Endodermal cell (in vitro differentiated cells): ENCODE data around the gene SYNJ2. TPM values are rescaled to one million over a fixed set of nuclear protein-coding genes. Genes with fewer than 3 reads are reported as not detected.

Source experiments
- DNase-seq: peaks from one replicate; pipeline ENCODE4 v3.0.0-alpha.2; 2017
- H3K27ac ChIP-seq: 2 replicates; pipeline ENCODE4 v1.5.1; 2013; ENCODE audit warnings: mild to moderate bottlenecking, low read depth, low read length, moderate library complexity
- H3K27me3 ChIP-seq: 2 replicates; pipeline ENCODE4 v1.6.1; 2013; ENCODE audit warnings: mild to moderate bottlenecking, low read length, moderate library complexity; ENCODE audit not compliant: insufficient read depth, control insufficient read depth, poor library complexity, severe bottlenecking
- H3K36me3 ChIP-seq: 2 replicates; pipeline ENCODE4 v1.7.0; 2013; ENCODE audit warnings: mild to moderate bottlenecking, low read length, moderate library complexity; ENCODE audit not compliant: control insufficient read depth, insufficient read depth
- H3K4me1 ChIP-seq: one replicate; pipeline ENCODE4 v1.7.0; 2013; ENCODE audit warnings: low read length; ENCODE audit not compliant: control insufficient read depth, insufficient read depth
- H3K4me3 ChIP-seq: 2 replicates; pipeline ENCODE4 v1.5.1; 2013; ENCODE audit warnings: mild to moderate bottlenecking, low read length, moderate library complexity
- H3K9ac ChIP-seq: 2 replicates; pipeline ENCODE4 v1.6.1; 2013; ENCODE audit warnings: mild to moderate bottlenecking, low read length, moderate library complexity; ENCODE audit not compliant: poor library complexity, severe bottlenecking; ENCODE audit errors: extremely low read depth
- H3K9me3 ChIP-seq: 2 replicates; pipeline ENCODE4 v1.6.1; 2013; ENCODE audit warnings: mild to moderate bottlenecking, low read length, moderate library complexity; ENCODE audit not compliant: control insufficient read depth
- H3K27ac Mint-ChIP-seq: 2 replicates; pipeline ENCODE4 v1.8.0; 2020; ENCODE audit warnings: mixed read lengths
- H3K27me3 Mint-ChIP-seq: 2 replicates; pipeline ENCODE4 v1.8.0; 2021; ENCODE audit warnings: mild to moderate bottlenecking, mixed read lengths; ENCODE audit not compliant: insufficient read depth
- H3K36me3 Mint-ChIP-seq: 2 replicates; pipeline ENCODE4 v1.8.0; 2020; ENCODE audit warnings: low read depth, mixed read lengths
- H3K4me1 Mint-ChIP-seq: 2 replicates; pipeline ENCODE4 v1.8.0; 2020; ENCODE audit warnings: mixed read lengths
- H3K4me3 Mint-ChIP-seq: 2 replicates; pipeline ENCODE4 v1.8.0; 2020; ENCODE audit warnings: mild to moderate bottlenecking, moderate library complexity, mixed read lengths
- H3K9me3 Mint-ChIP-seq: 2 replicates; pipeline ENCODE4 v1.8.0; 2020; ENCODE audit warnings: mild to moderate bottlenecking, mixed read lengths
- WGBS, 2 experiments: methylation state at CpG; one replicate each; pipeline versions ENCODE4 v1.1.5 to v1.1.7; 2013; ENCODE audit warnings: missing lambda C conversion rate in 2 of 2, mixed read lengths in 1 of 2; ENCODE audit not compliant: insufficient coverage in 1 of 2, insufficient read length in 1 of 2; 5-methylcytosine and 5-hydroxymethylcytosine counted together
- total RNA-seq, 2 donors: library from RNA; stranded (reverse); fragmentation: NEBNext Ultra II Directional in 1 of 2; extraction: Animal tissue kit (Norgen Biotek cat#: 25700) in 1 of 2; gene quantifications; 2 replicates in 1 of 2; 3 replicates in 1 of 2; pipeline ENCODE4 v1.2.1, GENCODE V29; 2021
- TF ChIP-seq, protein P1 (sequence below): fragments of 200-600 bp; sonication (generic); conservative IDR thresholded peaks from 2 replicates; pipeline ENCODE4 v1.5.0; 2021; ENCODE audit warnings: antibody characterized with exemption, mild to moderate bottlenecking

SYNJ2 gene
- total RNA-seq, 2 donors from 2014 or later = 21.2 to 32.8 TPM

GRCh38 chr6:158085261-158086053 lies 103.8 kb downstream of the SYNJ2 start:
- TF ChIP-seq, protein P1, sequence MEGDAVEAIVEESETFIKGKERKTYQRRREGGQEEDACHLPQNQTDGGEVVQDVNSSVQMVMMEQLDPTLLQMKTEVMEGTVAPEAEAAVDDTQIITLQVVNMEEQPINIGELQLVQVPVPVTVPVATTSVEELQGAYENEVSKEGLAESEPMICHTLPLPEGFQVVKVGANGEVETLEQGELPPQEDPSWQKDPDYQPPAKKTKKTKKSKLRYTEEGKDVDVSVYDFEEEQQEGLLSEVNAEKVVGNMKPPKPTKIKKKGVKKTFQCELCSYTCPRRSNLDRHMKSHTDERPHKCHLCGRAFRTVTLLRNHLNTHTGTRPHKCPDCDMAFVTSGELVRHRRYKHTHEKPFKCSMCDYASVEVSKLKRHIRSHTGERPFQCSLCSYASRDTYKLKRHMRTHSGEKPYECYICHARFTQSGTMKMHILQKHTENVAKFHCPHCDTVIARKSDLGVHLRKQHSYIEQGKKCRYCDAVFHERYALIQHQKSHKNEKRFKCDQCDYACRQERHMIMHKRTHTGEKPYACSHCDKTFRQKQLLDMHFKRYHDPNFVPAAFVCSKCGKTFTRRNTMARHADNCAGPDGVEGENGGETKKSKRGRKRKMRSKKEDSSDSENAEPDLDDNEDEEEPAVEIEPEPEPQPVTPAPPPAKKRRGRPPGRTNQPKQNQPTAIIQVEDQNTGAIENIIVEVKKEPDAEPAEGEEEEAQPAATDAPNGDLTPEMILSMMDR = no peak
- Mint-ChIP-seq H3K4me3 (no peak overlapping the region), H3K27ac (no peak overlapping the region), H3K36me3 (peaks cover 58% of the 10 kb centered on the region), H3K9me3 (no peaks in the 10 kb centered on the region), H3K27me3 (no peaks in the 10 kb centered on the region), H3K4me1 (no peaks in the 10 kb centered on the region)
- H3K4me1 ChIP-seq = no peaks in the 10 kb centered on the region
- H3K27me3 ChIP-seq = no peaks in the 10 kb centered on the region
- H3K9me3 ChIP-seq = no peaks in the 10 kb centered on the region
- DNase-seq = no peak
- H3K36me3 ChIP-seq = peaks cover 48% of the 10 kb centered on the region
- H3K27ac ChIP-seq = no peak overlapping the region
- no peak overlapping the region for H3K9ac ChIP-seq
- no peak overlapping the region for H3K4me3 ChIP-seq
- WGBS, 2 experiments = 90 to 91% methylated on average over 15 to 21 of the region's 21 CpGs

DNA sequence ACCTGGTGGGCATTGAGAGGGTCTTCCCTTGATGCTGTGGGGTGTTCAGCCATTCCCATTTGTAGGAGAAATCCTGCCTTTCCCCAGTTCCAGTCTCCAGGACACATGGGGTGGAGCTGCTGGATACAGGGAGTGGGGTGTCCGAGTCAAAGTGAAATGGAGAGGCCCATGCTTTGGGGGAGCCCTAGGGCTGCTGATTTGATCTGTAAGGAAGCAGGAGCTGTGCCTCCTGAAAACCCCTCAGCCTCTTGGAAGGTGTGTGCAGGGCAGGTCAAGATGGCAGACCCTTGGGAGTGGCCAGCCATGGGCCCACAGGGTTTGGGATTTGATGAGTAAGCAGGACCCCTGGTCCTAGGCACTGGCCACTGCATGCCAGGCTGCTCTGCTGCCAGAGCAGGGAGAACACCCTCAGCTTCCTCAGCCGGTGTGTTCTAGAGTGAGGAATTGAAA lies 104.4 kb downstream of the SYNJ2 start:
- no peak for DNase-seq
- WGBS, 2 experiments = 90 to 100% methylated on average over 1 to 2 of the region's 2 CpGs
- H3K27me3 Mint-ChIP-seq = no peaks in the 10 kb centered on the region

GRCh38 chr6:158086504-158087223 lies 105.0 kb downstream of the SYNJ2 start:
- Histone ChIP-seq H3K4me1 (no peaks in the 10 kb centered on the region), H3K4me3 (no peak overlapping the region), H3K27me3 (no peaks in the 10 kb centered on the region), H3K9me3 (no peaks in the 10 kb centered on the region), H3K9ac (no peak overlapping the region), H3K27ac (no peak overlapping the region), H3K36me3 (peaks cover 38% of the 10 kb centered on the region)
- no peak overlapping the region for H3K4me3 Mint-ChIP-seq
- peaks cover 56% of the 10 kb centered on the region for H3K36me3 Mint-ChIP-seq
- no peak overlapping the region for H3K27ac Mint-ChIP-seq
- TF ChIP-seq, protein P1 = no peak
- DNase-seq = no peak
- no peaks in the 10 kb centered on the region for H3K4me1 Mint-ChIP-seq
- H3K27me3 Mint-ChIP-seq = no peaks in the 10 kb centered on the region
- H3K9me3 Mint-ChIP-seq = no peaks in the 10 kb centered on the region
- WGBS, 2 experiments = 96% methylated on average over 24 to 32 of the region's 32 CpGs

More for the DNA sequence above, 104.4 kb downstream of the SYNJ2 start:
- Histone ChIP-seq H3K27me3 (no peaks in the 10 kb centered on the region), H3K4me3 (no peak overlapping the region), H3K9me3 (no peaks in the 10 kb centered on the region), H3K36me3 (peaks cover 43% of the 10 kb centered on the region), H3K4me1 (no peaks in the 10 kb centered on the region), H3K9ac (no peak overlapping the region), H3K27ac (no peak overlapping the region)
- TF ChIP-seq, protein P1 = no peak
- Mint-ChIP-seq H3K36me3 (peaks cover 53% of the 10 kb centered on the region), H3K9me3 (no peaks in the 10 kb centered on the region), H3K4me3 (no peak overlapping the region), H3K27ac (no peak overlapping the region), H3K4me1 (no peaks in the 10 kb centered on the region)
